Right lobe of liver (tissue), 4 donors: ENCODE data around the gene CSF1R.

Source experiments
- CTCF ChIP-seq, 4 donors: fragments of 200-600 bp in 3 of 4; fragments of 450-650 bp in 1 of 4; IDR thresholded peaks; one replicate each; pipeline versions ENCODE4 v1.5.1 to v1.8.0; 2016 to 2022; ENCODE audit warnings: antibody characterized with exemption in 4 of 4, mild to moderate bottlenecking in 2 of 4
- POLR2A ChIP-seq: fragments of 450-650 bp; IDR thresholded peaks from one replicate; pipeline ENCODE4 v1.6.1; 2017; ENCODE audit warnings: antibody characterized with exemption, mild to moderate bottlenecking
- donor health status: DM: no; HTN: no; CAD: no.
- donor health status: DM: no; HTN: no; CAD: no.
- donor health status: DM: no; HTN: yes; CAD: no.

GRCh38 chr5:150022681-150023080, 63.7 kb downstream of the CSF1R start:
- TF ChIP-seq CTCF (IDR thresholded peaks at IDR 0.05) (no peak), POLR2A (no peak)
